HCT116 (cell line): Measurements from ENCODE around the gene HRC. TPM values are rescaled to one million over a fixed set of nuclear protein-coding genes. Genes with fewer than 3 reads are reported as not detected.

ENCODE experiments used
- ATAC-seq: fragments of 200-7000 bp; cut with Tn5 transposase; 2 replicates; pipeline ENCODE4 v1.9.1; 2020; ENCODE audit warnings: mild to moderate bottlenecking, moderate library complexity
- BruUV-seq: library from RNA; stranded (reverse); fragments of 400-500 nt; replicated peaks from 2 replicates; lab custom pipeline; 2021; lab: Mats Ljungman, UMichigan
- CTCF ChIA-PET: fragments of 300-600 bp; sonication (Branson Sonifier 250); formaldehyde crosslinking; loops from one replicate; lab custom pipeline; 2021; ENCODE audit warnings: antibody characterized with exemption; lab: Charles Lee
- POLR2A ChIA-PET: fragments of 300-600, 350-600 bp; sonication (Branson Sonifier 250); formaldehyde crosslinking; loops from one replicate; lab custom pipeline; 2021; ENCODE audit warnings: antibody characterized with exemption; lab: Charles Lee
- RAD21 ChIA-PET, 2 experiments: fragments of 300-600 bp; sonication (Branson Sonifier 250); formaldehyde crosslinking; loops; one replicate each; lab custom pipeline; 2023; ENCODE audit warnings: low total read pairs in 2 of 2; ENCODE audit not compliant: uncharacterized antibody in 2 of 2, unreplicated experiment in 2 of 2, low non-redundant PET in 1 of 2; lab: Charles Lee
- DNase-seq: peaks from one replicate; pipeline ENCODE4 v3.0.0-alpha.2; 2010; ENCODE audit warnings: low read depth, low spot score
- H2AFZ ChIP-seq: fragments of 200-600 bp; shearing (Covaris generic), sonication (generic); 2 replicates; pipeline ENCODE4 v1.6.1; 2017; ENCODE audit warnings: low read depth, mixed run types, mixed read lengths, antibody characterized with exemption, low read length; ENCODE audit not compliant: poor library complexity, severe bottlenecking
- H3K27ac ChIP-seq: 2 replicates; pipeline ENCODE4 v1.5.1; 2012; ENCODE audit warnings: low read depth, low read length
- H3K27me3 ChIP-seq: fragments of 200-600 bp; sonication (generic); 2 replicates; pipeline ENCODE4 v1.6.1; 2016; ENCODE audit warnings: mixed run types, low read length, mixed read lengths; ENCODE audit not compliant: insufficient read depth
- H3K36me3 ChIP-seq, 2 experiments: fragments of 200-500 bp in 1 of 2; fragments of 200-600 bp in 1 of 2; sonication (Bioruptor generic) in 1 of 2; sonication (generic) in 1 of 2; 2 replicates each; pipeline versions ENCODE4 v1.5.1 to v1.6.1; 2014 to 2016; ENCODE audit warnings: low read length in 2 of 2, inconsistent platforms in 1 of 2, mixed read lengths in 1 of 2, mixed run types in 1 of 2; ENCODE audit not compliant: insufficient read depth in 2 of 2, control insufficient read depth in 1 of 2
- H3K4me1 ChIP-seq, 2 experiments: fragments of 200-600 bp in 1 of 2; sonication (generic) in 1 of 2; 2 replicates each; pipeline versions ENCODE4 v1.5.1 to v1.6.1; 2012 to 2017; ENCODE audit warnings: low read length in 2 of 2, inconsistent platforms in 1 of 2, mild to moderate bottlenecking in 1 of 2, mixed read lengths in 1 of 2, mixed run types in 1 of 2, moderate library complexity in 1 of 2; ENCODE audit not compliant: insufficient read depth in 2 of 2, control insufficient read depth in 1 of 2
- H3K4me2 ChIP-seq: fragments of 200-600 bp; sonication (generic); 2 replicates; pipeline ENCODE4 v1.6.1; 2017; ENCODE audit warnings: mixed run types, low read length, mixed read lengths
- H3K4me3 ChIP-seq, 2 experiments: fragments of 200-600 bp in 1 of 2; sonication (generic) in 1 of 2; replicated peaks in 1 of 2; 2 replicates each; pipeline ENCODE4 v1.5.1; 2011 to 2016; ENCODE audit warnings: low read length in 2 of 2, control low read depth in 1 of 2, low read depth in 1 of 2, mild to moderate bottlenecking in 1 of 2, mixed read lengths in 1 of 2, mixed run types in 1 of 2
- H3K79me2 ChIP-seq: fragments of 200-600 bp; sonication (generic); 2 replicates; pipeline ENCODE4 v1.6.1; 2017; ENCODE audit warnings: mild to moderate bottlenecking, mixed run types, low read length, moderate library complexity, mixed read lengths; ENCODE audit not compliant: insufficient read depth
- H3K9ac ChIP-seq: fragments of 200-600 bp; sonication (generic); 2 replicates; pipeline ENCODE4 v1.6.1; 2016; ENCODE audit warnings: low read length, mixed read lengths
- H3K9me2 ChIP-seq: fragments of 200-600 bp; sonication (generic), shearing (Covaris generic); 2 replicates; pipeline ENCODE4 v1.6.1; 2017; ENCODE audit warnings: mixed run types, mild to moderate bottlenecking, moderate library complexity; ENCODE audit not compliant: insufficient read depth
- H3K9me3 ChIP-seq, 2 experiments: fragments of 200-500 bp in 1 of 2; fragments of 200-600 bp in 1 of 2; sonication (Bioruptor generic) in 1 of 2; sonication (generic) in 1 of 2; 2 replicates each; pipeline ENCODE4 v1.6.1; 2014 to 2017; ENCODE audit warnings: low read length in 2 of 2, mixed read lengths in 2 of 2, inconsistent platforms in 1 of 2, low read depth in 1 of 2, mild to moderate bottlenecking in 1 of 2, mixed run types in 1 of 2, moderate library complexity in 1 of 2; ENCODE audit not compliant: control insufficient read depth in 1 of 2, insufficient read depth in 1 of 2
- H4K20me1 ChIP-seq: fragments of 200-600 bp; sonication (generic), shearing (Covaris generic); 2 replicates; pipeline ENCODE4 v1.6.1; 2017; ENCODE audit warnings: mixed run types, mild to moderate bottlenecking, moderate library complexity; ENCODE audit not compliant: insufficient read depth
- CBX3 ChIP-seq: IDR thresholded peaks from 2 replicates; pipeline ENCODE4 v1.6.1; 2012; ENCODE audit warnings: low read depth
- CTCF ChIP-seq, 3 experiments: fragments of 200-600 bp in 1 of 3; sonication (generic) in 1 of 3; IDR thresholded peaks in 2 of 3; conservative IDR thresholded peaks in 1 of 3; 2 replicates each; pipeline ENCODE4 v1.5.1; 2012 to 2017; ENCODE audit warnings: low read depth in 2 of 3, low read length in 2 of 3, antibody characterized with exemption in 1 of 3, borderline replicate concordance in 1 of 3, control low read depth in 1 of 3, mild to moderate bottlenecking in 1 of 3, mixed read lengths in 1 of 3, mixed run types in 1 of 3, moderate library complexity in 1 of 3; ENCODE audit not compliant: insufficient read depth in 1 of 3
- EGR1 ChIP-seq: IDR thresholded peaks from 2 replicates; pipeline ENCODE4 v1.6.1; 2012; ENCODE audit warnings: low read depth
- ELF1 ChIP-seq: IDR thresholded peaks from 2 replicates; pipeline ENCODE4 v1.6.1; 2012; ENCODE audit warnings: low read depth, borderline replicate concordance
- EZH2phosphoT487 ChIP-seq: fragments of 200-600 bp; IDR thresholded peaks from 2 replicates; pipeline ENCODE4 v1.6.1; 2018; ENCODE audit warnings: antibody characterized with exemption, borderline replicate concordance
- FOSL1 ChIP-seq: IDR thresholded peaks from 2 replicates; pipeline ENCODE4 v1.6.1; 2012; ENCODE audit warnings: low read depth
- POLR2A ChIP-seq: IDR thresholded peaks from 2 replicates; pipeline ENCODE4 v1.7.0; 2011; ENCODE audit warnings: borderline replicate concordance; ENCODE audit not compliant: insufficient read depth, insufficient read length; ENCODE audit errors: extremely low read depth
- POLR2AphosphoS5 ChIP-seq: IDR thresholded peaks from 2 replicates; pipeline ENCODE4 v1.6.1; 2011; ENCODE audit warnings: mild to moderate bottlenecking, low read depth, low read length, moderate library complexity
- RAD21 ChIP-seq: IDR thresholded peaks from 2 replicates; pipeline ENCODE4 v1.6.1; 2012; ENCODE audit warnings: low read depth, mild to moderate bottlenecking
- REST ChIP-seq: IDR thresholded peaks from 2 replicates; pipeline ENCODE4 v1.6.1; 2012; ENCODE audit warnings: low read depth
- SIN3A ChIP-seq: IDR thresholded peaks from 2 replicates; pipeline ENCODE4 v1.6.1; 2012; ENCODE audit warnings: low read depth
- SP1 ChIP-seq: IDR thresholded peaks from 2 replicates; pipeline ENCODE4 v1.6.1; 2012; ENCODE audit warnings: low read depth
- SRF ChIP-seq: IDR thresholded peaks from 2 replicates; pipeline ENCODE4 v1.6.1; 2012; ENCODE audit warnings: low read depth
- TCF7L2 ChIP-seq: IDR thresholded peaks from 2 replicates; pipeline ENCODE4 v1.7.0; 2011; ENCODE audit warnings: borderline replicate concordance, inconsistent platforms; ENCODE audit not compliant: insufficient read depth, insufficient read length; ENCODE audit errors: extremely low read depth
- YY1 ChIP-seq: IDR thresholded peaks from 2 replicates; pipeline ENCODE4 v1.6.1; 2011; ENCODE audit warnings: low read length, low read depth, moderate library complexity, mild to moderate bottlenecking; ENCODE audit not compliant: insufficient replicate concordance; ENCODE audit errors: extremely low read depth
- ZFX ChIP-seq: fragments of 450-650 bp; IDR thresholded peaks from 2 replicates; pipeline ENCODE4 v1.6.1; 2017
- ZNF274 ChIP-seq: fragments of 200-500 bp; sonication (Bioruptor generic); IDR thresholded peaks from 2 replicates; pipeline ENCODE4 v1.6.1; 2014; ENCODE audit warnings: mild to moderate bottlenecking, low read depth, low read length, inconsistent platforms
- intact Hi-C: fragments of 100-400 bp; cut with micrococcal nuclease; formaldehyde crosslinking; loops from 2 replicates; pipeline ENCODE4 v1.10.0; 2022
- total RNA-seq: library from RNA; stranded (reverse); gene quantifications from one replicate; pipeline ENCODE4 v1.2.1, GENCODE V29; 2021; ENCODE audit not compliant: unreplicated experiment
- TF ChIP-seq, protein P1 (sequence below): IDR thresholded peaks from 2 replicates; pipeline ENCODE4 v1.6.1; 2012
- TF ChIP-seq, protein P2 (sequence below): IDR thresholded peaks from 2 replicates; pipeline ENCODE4 v1.6.1; 2011; ENCODE audit warnings: mild to moderate bottlenecking, low read length, moderate library complexity; ENCODE audit not compliant: insufficient replicate concordance; ENCODE audit errors: extremely low read depth

The HRC gene
- total RNA-seq, 1 experiment from 2014 or later = not detected

GRCh38 chr19:49161987-49162386 is 6.8 kb upstream of the HRC start:
- DNase-seq (no peak), ATAC-seq (no peak)
- TF ChIP-seq REST = no peak
- TF ChIP-seq, protein P1, sequence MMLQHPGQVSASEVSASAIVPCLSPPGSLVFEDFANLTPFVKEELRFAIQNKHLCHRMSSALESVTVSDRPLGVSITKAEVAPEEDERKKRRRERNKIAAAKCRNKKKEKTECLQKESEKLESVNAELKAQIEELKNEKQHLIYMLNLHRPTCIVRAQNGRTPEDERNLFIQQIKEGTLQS = no peak
- TF ChIP-seq ZNF274 = no peak
- TF ChIP-seq ZFX = no peak
- TF ChIP-seq EGR1 = no peak
- no peak for TF ChIP-seq SRF
- TF ChIP-seq TCF7L2 = no peak
- no peak for TF ChIP-seq RAD21
- no peak for TF ChIP-seq POLR2A
- no peak for TF ChIP-seq FOSL1
- TF ChIP-seq, protein P2, sequence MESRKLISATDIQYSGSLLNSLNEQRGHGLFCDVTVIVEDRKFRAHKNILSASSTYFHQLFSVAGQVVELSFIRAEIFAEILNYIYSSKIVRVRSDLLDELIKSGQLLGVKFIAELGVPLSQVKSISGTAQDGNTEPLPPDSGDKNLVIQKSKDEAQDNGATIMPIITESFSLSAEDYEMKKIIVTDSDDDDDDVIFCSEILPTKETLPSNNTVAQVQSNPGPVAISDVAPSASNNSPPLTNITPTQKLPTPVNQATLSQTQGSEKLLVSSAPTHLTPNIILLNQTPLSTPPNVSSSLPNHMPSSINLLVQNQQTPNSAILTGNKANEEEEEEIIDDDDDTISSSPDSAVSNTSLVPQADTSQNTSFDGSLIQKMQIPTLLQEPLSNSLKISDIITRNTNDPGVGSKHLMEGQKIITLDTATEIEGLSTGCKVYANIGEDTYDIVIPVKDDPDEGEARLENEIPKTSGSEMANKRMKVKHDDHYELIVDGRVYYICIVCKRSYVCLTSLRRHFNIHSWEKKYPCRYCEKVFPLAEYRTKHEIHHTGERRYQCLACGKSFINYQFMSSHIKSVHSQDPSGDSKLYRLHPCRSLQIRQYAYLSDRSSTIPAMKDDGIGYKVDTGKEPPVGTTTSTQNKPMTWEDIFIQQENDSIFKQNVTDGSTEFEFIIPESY = no peak
- no peak for TF ChIP-seq SIN3A
- no peak for TF ChIP-seq POLR2AphosphoS5
- no peak for TF ChIP-seq ELF1
- no peak for TF ChIP-seq SP1
- no peak for TF ChIP-seq CTCF (IDR thresholded peaks at IDR 0.05 in 2 of 3, conservative IDR thresholded peaks at IDR 0.05 in 1 of 3; ENCODE audit: borderline replicate concordance in 1 of 3, insufficient read depth in 1 of 3, low read depth in 2 of 3, low read length in 2 of 3)
- no peak for TF ChIP-seq YY1
- no peak for TF ChIP-seq CBX3
- TF ChIP-seq EZH2phosphoT487 = no peak
- TF ChIP-seq, all 23 proteins: peak for 0
- Histone ChIP-seq H3K9me2 (no peaks in the 10 kb centered on the region), H2AFZ (no peak overlapping the region), H3K79me2 (peaks cover 13% of the 10 kb centered on the region), H4K20me1 (no peaks in the 10 kb centered on the region), H3K27ac (no peak overlapping the region), H3K9me3 (no peaks in the 10 kb centered on the region), H3K4me3 (no peak overlapping the region), H3K4me2 (no peak overlapping the region), H3K9ac (no peak overlapping the region), H3K27me3 (no peaks in the 10 kb centered on the region), H3K4me1 (peaks cover 9 to 14% of the 10 kb centered on the region in 2 experiments), H3K36me3 (no peaks in the 10 kb centered on the region; a peak in 1 of 4 replicates)
- ChIA-PET CTCF (interaction anchor here (1.9 kb wide), 1 partner anchor 37 kb away, joined by 4 read pairs; no protein-coding TSS in a partner anchor), POLR2A (interaction anchor here (1.3 kb wide), 1 partner anchor 37 kb away, joined by 5 read pairs; no protein-coding TSS in a partner anchor), RAD21 (no interaction called here)
- intact Hi-C loops = no loop called here
- BruUV-seq = no TSS peak
